Endothelial cell (in vitro differentiated cells): ENCODE measurements around the gene MFRP. TPM values are rescaled to one million over a fixed set of nuclear protein-coding genes. Genes with fewer than 3 reads are reported as not detected.

ENCODE experiments used
- DNase-seq: peaks from one replicate; pipeline ENCODE4 v3.0.0; 2021; ENCODE audit warnings: low spot score
- H3K27ac Mint-ChIP-seq: one replicate; pipeline ENCODE4 v1.8.0; 2021; ENCODE audit warnings: mixed read lengths, inconsistent platforms; ENCODE audit not compliant: unreplicated experiment
- H3K27me3 Mint-ChIP-seq: one replicate; pipeline ENCODE4 v1.8.0; 2021; ENCODE audit warnings: mild to moderate bottlenecking, moderate library complexity, mixed read lengths, inconsistent platforms; ENCODE audit not compliant: unreplicated experiment
- H3K36me3 Mint-ChIP-seq: one replicate; pipeline ENCODE4 v1.8.0; 2021; ENCODE audit warnings: mild to moderate bottlenecking, low read depth, mixed read lengths, inconsistent platforms; ENCODE audit not compliant: unreplicated experiment
- H3K4me1 Mint-ChIP-seq: one replicate; pipeline ENCODE4 v1.8.0; 2021; ENCODE audit warnings: mild to moderate bottlenecking, mixed read lengths, inconsistent platforms; ENCODE audit not compliant: unreplicated experiment
- H3K4me3 Mint-ChIP-seq: one replicate; pipeline ENCODE4 v1.8.0; 2021; ENCODE audit warnings: mild to moderate bottlenecking, mixed read lengths, inconsistent platforms; ENCODE audit not compliant: unreplicated experiment
- H3K9me3 Mint-ChIP-seq: one replicate; pipeline ENCODE4 v1.8.0; 2021; ENCODE audit warnings: mixed read lengths, inconsistent platforms; ENCODE audit not compliant: unreplicated experiment
- total RNA-seq: library from RNA; stranded (reverse); fragmentation: NEBNext Ultra II Directional; extraction: Animal tissue kit (Norgen Biotek cat#: 25700); gene quantifications from one replicate; pipeline ENCODE4 v1.2.1, GENCODE V29; 2021; ENCODE audit not compliant: unreplicated experiment
- TF ChIP-seq, protein P1 (sequence below): fragments of 200-600 bp; sonication (generic); IDR thresholded peaks from one replicate; pipeline ENCODE4 v1.5.0; 2021; ENCODE audit warnings: antibody characterized with exemption; ENCODE audit not compliant: unreplicated experiment

Gene MFRP
- total RNA-seq, 1 donor from 2014 or later, result 0.13 TPM

DNA sequence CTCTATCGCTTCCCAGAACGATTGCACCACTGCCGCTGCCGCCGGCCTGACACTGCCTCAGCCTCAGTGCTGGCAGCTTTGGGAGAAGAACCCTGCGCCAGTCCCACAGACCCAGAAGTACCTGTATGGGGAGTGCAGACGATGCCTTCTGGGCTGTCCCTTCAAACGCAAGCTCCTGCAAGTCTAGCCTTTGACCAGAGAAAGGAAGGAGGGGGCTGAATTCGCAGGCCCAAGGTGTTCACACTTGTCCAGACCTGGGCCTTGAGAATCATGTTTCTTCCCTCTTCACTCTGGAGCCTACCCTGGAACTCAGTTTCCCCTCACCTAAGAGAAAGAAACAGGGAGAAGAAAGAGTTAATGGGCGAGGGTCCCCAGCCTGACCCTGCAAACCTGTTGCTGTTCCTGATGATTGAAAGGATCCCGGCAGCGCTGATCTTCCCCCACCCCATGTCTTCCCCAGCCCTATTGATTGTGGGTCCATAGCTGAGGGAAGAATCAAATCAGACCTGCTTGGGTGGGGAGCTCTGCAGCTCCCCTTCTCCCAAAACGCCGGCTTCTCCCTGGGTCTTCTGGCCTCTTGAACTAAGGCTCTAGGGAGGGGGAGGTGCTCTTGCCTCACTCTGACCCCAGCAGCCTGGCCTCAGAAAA is 28.8 kb downstream of the MFRP start:
- H3K4me1 Mint-ChIP-seq, result peaks cover 27% of the 10 kb centered on the region
- no peaks in the 10 kb centered on the region for H3K9me3 Mint-ChIP-seq
- H3K27ac Mint-ChIP-seq, result peak overlapping the region; percentile 18
- DNase-seq, result no peak
- no peaks in the 10 kb centered on the region for H3K36me3 Mint-ChIP-seq
- peak overlapping the region; percentile 62 for H3K4me3 Mint-ChIP-seq
- TF ChIP-seq, protein P1, sequence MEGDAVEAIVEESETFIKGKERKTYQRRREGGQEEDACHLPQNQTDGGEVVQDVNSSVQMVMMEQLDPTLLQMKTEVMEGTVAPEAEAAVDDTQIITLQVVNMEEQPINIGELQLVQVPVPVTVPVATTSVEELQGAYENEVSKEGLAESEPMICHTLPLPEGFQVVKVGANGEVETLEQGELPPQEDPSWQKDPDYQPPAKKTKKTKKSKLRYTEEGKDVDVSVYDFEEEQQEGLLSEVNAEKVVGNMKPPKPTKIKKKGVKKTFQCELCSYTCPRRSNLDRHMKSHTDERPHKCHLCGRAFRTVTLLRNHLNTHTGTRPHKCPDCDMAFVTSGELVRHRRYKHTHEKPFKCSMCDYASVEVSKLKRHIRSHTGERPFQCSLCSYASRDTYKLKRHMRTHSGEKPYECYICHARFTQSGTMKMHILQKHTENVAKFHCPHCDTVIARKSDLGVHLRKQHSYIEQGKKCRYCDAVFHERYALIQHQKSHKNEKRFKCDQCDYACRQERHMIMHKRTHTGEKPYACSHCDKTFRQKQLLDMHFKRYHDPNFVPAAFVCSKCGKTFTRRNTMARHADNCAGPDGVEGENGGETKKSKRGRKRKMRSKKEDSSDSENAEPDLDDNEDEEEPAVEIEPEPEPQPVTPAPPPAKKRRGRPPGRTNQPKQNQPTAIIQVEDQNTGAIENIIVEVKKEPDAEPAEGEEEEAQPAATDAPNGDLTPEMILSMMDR, result no peak
- H3K27me3 Mint-ChIP-seq, result peaks cover 13% of the 10 kb centered on the region

DNA sequence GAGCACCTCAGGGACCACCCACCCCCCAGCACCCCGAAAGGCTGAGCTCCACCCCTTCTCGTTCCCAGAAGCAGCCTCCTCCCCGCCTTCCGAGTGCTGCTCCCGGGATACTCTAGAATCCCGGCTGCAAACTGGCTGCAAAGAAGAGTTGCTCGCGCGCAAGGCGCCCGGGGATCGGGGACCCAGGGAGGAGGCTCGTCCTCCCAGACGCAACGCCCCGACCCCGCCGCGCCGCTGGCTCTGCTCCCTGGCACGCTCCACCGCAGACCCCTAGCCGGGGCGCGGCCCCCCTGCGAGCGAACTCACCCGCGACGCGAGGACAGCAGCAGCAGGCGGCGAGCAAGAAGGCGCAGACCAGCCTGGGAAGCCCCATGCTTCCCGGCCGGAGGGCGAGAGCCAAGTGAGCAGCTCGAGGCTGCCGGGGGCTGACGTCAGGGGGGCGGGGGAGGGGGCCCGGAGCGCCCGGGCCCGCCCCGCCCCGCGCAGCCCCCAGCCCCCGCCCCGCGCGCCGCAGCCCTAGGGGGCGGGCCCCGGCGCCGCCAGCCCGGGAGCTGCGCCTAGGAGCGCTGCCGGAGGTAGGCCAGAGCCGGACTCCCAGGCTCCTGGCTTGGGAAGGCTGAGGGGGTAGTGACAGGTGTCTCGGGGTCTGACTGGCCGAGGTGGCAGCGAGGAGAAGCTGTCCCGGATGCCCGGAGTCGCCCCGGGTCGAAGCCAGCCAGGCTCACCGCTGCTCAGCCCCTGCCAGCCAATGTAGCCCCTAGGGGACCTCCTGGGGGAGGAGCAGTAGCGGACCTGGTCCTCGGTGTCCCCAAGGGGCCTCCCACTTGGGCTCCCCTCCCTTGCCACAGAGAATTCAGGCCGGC is 29.5 kb downstream of the MFRP start, which contains the start of gene MCAM:
TSS of gene MCAM (minus strand) at position 402 of the 863 bp plus-strand sequence. CDS start at position 373, 29 bp downstream.
- H3K27ac Mint-ChIP-seq, result peak within 1 kb of the TSS; percentile 18
- H3K4me3 Mint-ChIP-seq, result peak within 1 kb of the TSS; percentile 80
- H3K4me1 Mint-ChIP-seq, result peaks cover 21% of the 10 kb centered on the region
- H3K27me3 Mint-ChIP-seq, result peaks cover 11% of the 10 kb centered on the region
- peak; percentile 43 for DNase-seq
- H3K9me3 Mint-ChIP-seq, result no peaks in the 10 kb centered on the region
- no peaks in the 10 kb centered on the region for H3K36me3 Mint-ChIP-seq
- TF ChIP-seq, protein P1, result no peak

DNA sequence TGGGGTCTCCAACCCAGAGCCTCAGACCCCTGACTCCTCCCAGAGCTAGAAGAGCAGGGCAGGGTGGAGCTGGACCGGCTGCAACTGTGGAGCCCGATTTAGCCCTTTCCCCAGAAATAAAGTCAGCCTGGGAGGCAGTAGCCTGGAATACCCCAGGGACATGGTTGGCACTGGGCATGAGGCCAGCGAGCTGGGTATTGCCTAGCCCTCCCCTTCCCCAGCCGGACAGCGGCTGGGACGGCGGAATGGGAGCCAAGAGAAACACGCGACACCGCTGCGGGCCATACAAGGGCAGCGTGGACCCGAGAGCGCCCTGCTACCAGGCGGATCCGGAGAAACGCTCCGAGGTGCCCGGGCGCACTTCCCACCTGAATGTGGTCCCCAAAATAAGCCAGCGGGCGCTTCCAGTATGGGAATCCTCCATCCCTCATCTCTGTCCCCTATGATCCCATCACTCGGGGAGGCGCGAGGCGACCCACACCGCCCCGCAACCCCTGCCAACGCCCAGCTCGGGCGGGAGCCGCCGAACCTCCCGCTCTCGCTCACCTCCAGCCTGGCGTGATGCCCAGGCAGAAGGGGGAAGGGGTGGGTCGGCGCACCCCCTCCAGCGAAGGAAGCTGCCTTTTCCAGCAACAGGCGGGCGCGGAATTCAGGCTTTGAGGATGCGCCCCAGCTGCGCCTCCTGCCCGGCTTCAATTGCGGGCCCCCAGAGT is 30.3 kb downstream of the MFRP start:
- H3K4me1 Mint-ChIP-seq, result peaks cover 21% of the 10 kb centered on the region
- peaks cover 3% of the 10 kb centered on the region for H3K36me3 Mint-ChIP-seq
- TF ChIP-seq, protein P1, result no peak
- H3K4me3 Mint-ChIP-seq, result peak overlapping the region; percentile 80
- no peaks in the 10 kb centered on the region for H3K9me3 Mint-ChIP-seq
- peaks cover 11% of the 10 kb centered on the region for H3K27me3 Mint-ChIP-seq
- no peak overlapping the region for H3K27ac Mint-ChIP-seq
- no peak for DNase-seq

DNA sequence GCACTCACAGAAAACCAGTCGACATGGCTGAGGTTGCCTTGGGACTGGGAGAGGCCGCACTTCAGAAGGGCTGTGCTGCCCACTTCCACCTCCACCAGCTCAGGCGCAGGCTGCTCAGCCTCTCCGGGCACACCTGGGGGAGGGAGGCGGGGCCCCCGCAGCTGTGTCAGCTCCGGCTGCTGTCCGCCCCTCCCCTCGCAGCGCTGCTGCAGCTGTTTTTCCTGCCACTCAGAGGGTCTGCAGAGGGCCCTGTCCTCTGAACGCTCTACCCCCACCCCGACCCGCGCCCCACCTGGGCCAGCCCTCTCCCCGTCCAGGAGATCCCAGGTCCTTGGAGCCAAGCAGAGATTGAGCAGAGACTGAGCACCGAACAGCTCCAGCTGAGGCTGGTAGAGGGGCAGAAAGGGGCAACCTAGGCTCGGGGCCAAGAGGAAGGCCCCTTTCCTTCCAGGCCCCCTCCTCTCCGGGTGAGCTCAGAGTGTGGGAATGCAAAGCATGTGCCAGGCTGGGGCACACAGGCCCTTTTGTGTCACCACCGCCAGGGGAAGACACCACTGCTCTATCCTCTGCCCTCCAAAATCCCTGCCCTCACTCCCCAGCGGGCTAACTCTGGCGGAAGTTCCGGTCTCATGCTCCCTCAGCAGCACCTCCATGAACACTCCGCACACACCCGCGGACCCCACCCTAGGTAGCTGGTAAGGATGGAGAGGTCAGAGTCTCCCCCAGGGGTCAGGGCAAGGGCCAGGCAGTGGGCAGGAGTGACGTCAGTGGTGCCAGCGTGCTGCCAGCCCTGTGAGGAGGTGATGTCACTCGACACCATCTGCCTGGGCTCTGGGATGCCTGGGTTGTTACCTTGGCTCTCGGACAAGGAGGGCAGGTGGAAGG is 31.1 kb downstream of the MFRP start:
- Mint-ChIP-seq H3K4me1 (peaks cover 21% of the 10 kb centered on the region), H3K36me3 (peaks cover 7% of the 10 kb centered on the region), H3K4me3 (peak overlapping the region; percentile 51), H3K9me3 (no peaks in the 10 kb centered on the region), H3K27me3 (peaks cover 11% of the 10 kb centered on the region), H3K27ac (no peak overlapping the region)
- no peak for DNase-seq
- TF ChIP-seq, protein P1, result peak; percentile 41
